Stimulated activated memory B cell treated with anti-CD40 and anti-IgM and Interleukin-4, amounts not matched to agents 10 μg/mL and 1 μg/mL and 100 μg/mL, for 72 hours (primary cell): ENCODE results near the gene MYO7B.

Source experiments
- ATAC-seq: fragments of 150-1000 bp; cut with Tn5 transposase; 2 replicates; pipeline ENCODE4 v1.10.0; 2021
- H3K27ac Mint-ChIP-seq: one replicate; pipeline ENCODE4 v1.8.0; 2022; ENCODE audit warnings: mild to moderate bottlenecking, mixed read lengths
- H3K27me3 Mint-ChIP-seq: one replicate; pipeline ENCODE4 v1.8.0; 2022; ENCODE audit warnings: mixed read lengths
- H3K36me3 Mint-ChIP-seq: one replicate; pipeline ENCODE4 v1.8.0; 2022; ENCODE audit warnings: mixed read lengths
- H3K4me1 Mint-ChIP-seq: one replicate; pipeline ENCODE4 v1.8.0; 2022; ENCODE audit warnings: mixed read lengths
- H3K4me3 Mint-ChIP-seq: one replicate; pipeline ENCODE4 v1.8.0; 2022; ENCODE audit warnings: mild to moderate bottlenecking, moderate library complexity, mixed read lengths
- H3K9me3 Mint-ChIP-seq: one replicate; pipeline ENCODE4 v1.8.0; 2022; ENCODE audit warnings: mixed read lengths

The MYO7B gene

GRCh38 chr2:127560201-127560930, 24.9 kb downstream of the MYO7B start:
- Mint-ChIP-seq H3K27ac (no peak overlapping the region), H3K27me3 (peaks cover 19% of the 10 kb centered on the region), H3K36me3 (peaks cover 14% of the 10 kb centered on the region), H3K4me1 (peaks cover 20% of the 10 kb centered on the region), H3K9me3 (peaks cover 12% of the 10 kb centered on the region), H3K4me3 (no peak overlapping the region)
- ATAC-seq: no peak

GRCh38 chr2:127560931-127561280, 25.4 kb downstream of the MYO7B start:
- Mint-ChIP-seq H3K4me1 (peaks cover 20% of the 10 kb centered on the region), H3K27ac (no peak overlapping the region), H3K27me3 (peaks cover 15% of the 10 kb centered on the region), H3K4me3 (no peak overlapping the region), H3K36me3 (peaks cover 14% of the 10 kb centered on the region), H3K9me3 (peaks cover 11% of the 10 kb centered on the region)
- no peak for ATAC-seq

GRCh38 chr2:127561371-127561770, 25.9 kb downstream of the MYO7B start:
- no peak for ATAC-seq

GRCh38 chr2:127562936-127563335, 27.5 kb downstream of the MYO7B start:
- no peak for ATAC-seq
- H3K27me3 Mint-ChIP-seq: peaks cover 1% of the 10 kb centered on the region
- H3K4me3 Mint-ChIP-seq: no peak overlapping the region
- H3K4me1 Mint-ChIP-seq: peaks cover 20% of the 10 kb centered on the region
- peaks cover 6% of the 10 kb centered on the region for H3K36me3 Mint-ChIP-seq
- H3K27ac Mint-ChIP-seq: peak overlapping the region; percentile 80
- H3K9me3 Mint-ChIP-seq: peaks cover 4% of the 10 kb centered on the region

More at GRCh38 chr2:127561371-127561770, 25.9 kb downstream of the MYO7B start:
- Mint-ChIP-seq H3K9me3 (peaks cover 11% of the 10 kb centered on the region), H3K36me3 (peaks cover 14% of the 10 kb centered on the region), H3K27me3 (peaks cover 15% of the 10 kb centered on the region), H3K27ac (no peak overlapping the region), H3K4me1 (peaks cover 20% of the 10 kb centered on the region), H3K4me3 (no peak overlapping the region)

- Mint-ChIP-seq H3K36me3 (peaks cover 6% of the 10 kb centered on the region), H3K27ac (peak overlapping the region; percentile 80), H3K27me3 (no peaks in the 10 kb centered on the region), H3K9me3 (peaks cover 4% of the 10 kb centered on the region), H3K4me1 (peaks cover 20% of the 10 kb centered on the region), H3K4me3 (peak overlapping the region; percentile 60)
- ATAC-seq: peak; percentile 91
Observed at GRCh38 chr2:127563458-127564428, 28.3 kb downstream of the MYO7B start.

GRCh38 chr2:127564429-127565260, 29.2 kb downstream of the MYO7B start:
- no peak for ATAC-seq
- Mint-ChIP-seq H3K27ac (peak overlapping the region; percentile 80), H3K36me3 (peaks cover 6% of the 10 kb centered on the region), H3K9me3 (peaks cover 4% of the 10 kb centered on the region), H3K4me1 (peaks cover 20% of the 10 kb centered on the region), H3K4me3 (no peak overlapping the region), H3K27me3 (no peaks in the 10 kb centered on the region)

GRCh38 chr2:127565261-127566138, 30.0 kb downstream of the MYO7B start:
- no peak overlapping the region for H3K27ac Mint-ChIP-seq
- no peak for ATAC-seq
- H3K4me1 Mint-ChIP-seq: peaks cover 20% of the 10 kb centered on the region
- no peak overlapping the region for H3K4me3 Mint-ChIP-seq
- peaks cover 4% of the 10 kb centered on the region for H3K9me3 Mint-ChIP-seq
- no peaks in the 10 kb centered on the region for H3K27me3 Mint-ChIP-seq
- peaks cover 6% of the 10 kb centered on the region for H3K36me3 Mint-ChIP-seq

- Mint-ChIP-seq H3K4me3 (no peak overlapping the region), H3K27ac (no peak overlapping the region), H3K4me1 (peaks cover 20% of the 10 kb centered on the region), H3K36me3 (peaks cover 6% of the 10 kb centered on the region), H3K9me3 (peaks cover 4% of the 10 kb centered on the region), H3K27me3 (no peaks in the 10 kb centered on the region)
- no peak for ATAC-seq
Observed at GRCh38 chr2:127566139-127566417, 30.6 kb downstream of the MYO7B start.

GRCh38 chr2:127566576-127566975, 31.1 kb downstream of the MYO7B start:
- peaks cover 6% of the 10 kb centered on the region for H3K36me3 Mint-ChIP-seq
- no peak for ATAC-seq
- no peaks in the 10 kb centered on the region for H3K27me3 Mint-ChIP-seq
- peaks cover 20% of the 10 kb centered on the region for H3K4me1 Mint-ChIP-seq
- H3K27ac Mint-ChIP-seq: no peak overlapping the region
- peaks cover 4% of the 10 kb centered on the region for H3K9me3 Mint-ChIP-seq
- no peak overlapping the region for H3K4me3 Mint-ChIP-seq

GRCh38 chr2:127567351-127567854, 31.9 kb downstream of the MYO7B start:
- H3K4me1 Mint-ChIP-seq: peaks cover 23% of the 10 kb centered on the region
- H3K36me3 Mint-ChIP-seq: peaks cover 6% of the 10 kb centered on the region
- no peak overlapping the region for H3K4me3 Mint-ChIP-seq
- H3K9me3 Mint-ChIP-seq: peaks cover 4% of the 10 kb centered on the region
- ATAC-seq: no peak
- no peak overlapping the region for H3K27ac Mint-ChIP-seq
- no peaks in the 10 kb centered on the region for H3K27me3 Mint-ChIP-seq

GRCh38 chr2:127568128-127568527, 32.6 kb downstream of the MYO7B start:
- H3K9me3 Mint-ChIP-seq: peaks cover under 1% of the 10 kb centered on the region
- H3K4me1 Mint-ChIP-seq: peaks cover 20% of the 10 kb centered on the region
- ATAC-seq: no peak

GRCh38 chr2:127569666-127570065, 34.2 kb downstream of the MYO7B start:
- ATAC-seq: no peak

More at GRCh38 chr2:127568128-127568527, 32.6 kb downstream of the MYO7B start:
- no peak overlapping the region for H3K4me3 Mint-ChIP-seq
- H3K36me3 Mint-ChIP-seq: peaks cover under 1% of the 10 kb centered on the region
- no peaks in the 10 kb centered on the region for H3K27me3 Mint-ChIP-seq
- H3K27ac Mint-ChIP-seq: no peak overlapping the region

GRCh38 chr2:127570282-127571250, 35.1 kb downstream of the MYO7B start:
- Mint-ChIP-seq H3K27me3 (no peaks in the 10 kb centered on the region), H3K4me3 (no peak overlapping the region), H3K27ac (no peak overlapping the region), H3K4me1 (peaks cover 14% of the 10 kb centered on the region), H3K9me3 (no peaks in the 10 kb centered on the region), H3K36me3 (no peaks in the 10 kb centered on the region)
- ATAC-seq: no peak

More at GRCh38 chr2:127569666-127570065, 34.2 kb downstream of the MYO7B start:
- H3K27me3 Mint-ChIP-seq: no peaks in the 10 kb centered on the region
- H3K36me3 Mint-ChIP-seq: no peaks in the 10 kb centered on the region
- peaks cover 6% of the 10 kb centered on the region for H3K4me1 Mint-ChIP-seq
- no peak overlapping the region for H3K4me3 Mint-ChIP-seq
- H3K27ac Mint-ChIP-seq: no peak overlapping the region
- H3K9me3 Mint-ChIP-seq: no peaks in the 10 kb centered on the region
